Type B pancreatic cell (in vitro differentiated cells): Measurements from ENCODE around the gene LPCAT4. TPM values are rescaled to one million over a fixed set of nuclear protein-coding genes. Genes with fewer than 3 reads are reported as not detected.
"Not testable (repeated sequence)": the region's sequence is repeated elsewhere in the genome, so short reads cannot be mapped to it uniquely, and the experiment has no call there.

Experiments used
- DNase-seq: peaks from one replicate; pipeline ENCODE4 v3.0.0; 2021; ENCODE audit warnings: mixed read lengths; ENCODE audit not compliant: unreplicated experiment; ENCODE audit errors: extremely low spot score
- H3K27ac Mint-ChIP-seq: 2 replicates; pipeline ENCODE4 v1.8.0; 2021; ENCODE audit warnings: mild to moderate bottlenecking, mixed read lengths
- H3K27me3 Mint-ChIP-seq: 2 replicates; pipeline ENCODE4 v1.8.0; 2021; ENCODE audit warnings: mixed read lengths
- H3K36me3 Mint-ChIP-seq: 2 replicates; pipeline ENCODE4 v1.8.0; 2021; ENCODE audit warnings: mixed read lengths
- H3K4me1 Mint-ChIP-seq: one replicate; pipeline ENCODE4 v1.8.0; 2021; ENCODE audit warnings: mixed read lengths; ENCODE audit not compliant: unreplicated experiment
- H3K4me3 Mint-ChIP-seq: 2 replicates; pipeline ENCODE4 v1.8.0; 2021; ENCODE audit warnings: mild to moderate bottlenecking, mixed read lengths
- H3K9me3 Mint-ChIP-seq: 2 replicates; pipeline ENCODE4 v1.8.0; 2021; ENCODE audit warnings: mixed read lengths
- CTCF ChIP-seq: fragments of 200-600 bp; sonication (generic); conservative IDR thresholded peaks from 2 replicates; pipeline ENCODE4 v1.5.0; 2021; ENCODE audit warnings: antibody characterized with exemption, mild to moderate bottlenecking
- total RNA-seq: library from RNA; stranded (reverse); gene quantifications from 2 replicates; pipeline ENCODE4 v1.2.1, GENCODE V29; 2021; ENCODE audit warnings: low replicate concordance

LPCAT4 gene
- total RNA-seq, 1 donor from 2014 or later, result 87.5 TPM

GRCh38 chr15:34376856-34377255, 9.9 kb upstream of the LPCAT4 start:
- no peaks in the 10 kb centered on the region for H3K9me3 Mint-ChIP-seq
- no peaks in the 10 kb centered on the region for H3K4me1 Mint-ChIP-seq
- peaks cover 3% of the 10 kb centered on the region for H3K36me3 Mint-ChIP-seq
- H3K27ac Mint-ChIP-seq, result no peak overlapping the region
- no peaks in the 10 kb centered on the region for H3K27me3 Mint-ChIP-seq
- H3K4me3 Mint-ChIP-seq, result no peak overlapping the region
- no peak for DNase-seq
- no peak for TF ChIP-seq CTCF

- peak overlapping the region; percentile 59 for H3K27ac Mint-ChIP-seq
- DNase-seq, H3K9me3 Mint-ChIP-seq, H3K27me3 Mint-ChIP-seq, H3K4me3 Mint-ChIP-seq, H3K4me1 Mint-ChIP-seq, H3K36me3 Mint-ChIP-seq: not testable (repeated sequence)
Observed at GRCh38 chr15:34375541-34375940, 8.5 kb upstream of the LPCAT4 start.

GRCh38 chr15:34374816-34375215, 7.8 kb upstream of the LPCAT4 start:
- no peak overlapping the region for H3K4me3 Mint-ChIP-seq
- H3K27ac Mint-ChIP-seq, result peak overlapping the region; percentile 58
- peaks cover 3% of the 10 kb centered on the region for H3K36me3 Mint-ChIP-seq
- H3K4me1 Mint-ChIP-seq, result peaks cover 7% of the 10 kb centered on the region
- no peak for DNase-seq
- no peaks in the 10 kb centered on the region for H3K9me3 Mint-ChIP-seq
- TF ChIP-seq CTCF, result no peak
- H3K27me3 Mint-ChIP-seq, result no peaks in the 10 kb centered on the region

- Mint-ChIP-seq H3K4me3 (no peak overlapping the region), H3K36me3 (peaks cover 3% of the 10 kb centered on the region), H3K27ac (no peak overlapping the region), H3K27me3 (no peaks in the 10 kb centered on the region), H3K4me1 (peaks cover 9% of the 10 kb centered on the region), H3K9me3 (no peaks in the 10 kb centered on the region)
- DNase-seq, result no peak
- no peak for TF ChIP-seq CTCF
Observed at GRCh38 chr15:34373951-34374350, 7.0 kb upstream of the LPCAT4 start.

GRCh38 chr15:34370643-34371042, 3.6 kb upstream of the LPCAT4 start:
- Mint-ChIP-seq H3K9me3 (no peaks in the 10 kb centered on the region), H3K4me1 (peaks cover 19% of the 10 kb centered on the region), H3K27me3 (no peaks in the 10 kb centered on the region), H3K27ac (peak overlapping the region; percentile 43), H3K4me3 (peak overlapping the region; percentile 60), H3K36me3 (peaks cover 3% of the 10 kb centered on the region)
- DNase-seq, result no peak
- no peak for TF ChIP-seq CTCF

- DNase-seq, result no peak
- peak overlapping the region; percentile 43 for H3K27ac Mint-ChIP-seq
- no peaks in the 10 kb centered on the region for H3K9me3 Mint-ChIP-seq
- no peaks in the 10 kb centered on the region for H3K27me3 Mint-ChIP-seq
- H3K36me3 Mint-ChIP-seq, result peaks cover 3% of the 10 kb centered on the region
- TF ChIP-seq CTCF, result no peak
- peak overlapping the region; percentile 60 for H3K4me3 Mint-ChIP-seq
- peaks cover 23% of the 10 kb centered on the region for H3K4me1 Mint-ChIP-seq
Observed at GRCh38 chr15:34370129-34370528, 3.1 kb upstream of the LPCAT4 start.
